Activated CD4-positive, alpha-beta T cell treated with anti-CD3 and anti-CD28 coated beads, Interleukin-2, amount 10 ng/mL, durations not matched to agents 7 days and 5 days (primary cell): ENCODE measurements around the gene PLEKHH1. TPM values are rescaled to one million over a fixed set of nuclear protein-coding genes. Genes with fewer than 3 reads are reported as not detected.
A peak's percentile ranks its signal among the peaks of the same experiment; 100 is the strongest.
"Not testable (repeated sequence)": the region's sequence is repeated elsewhere in the genome, so short reads cannot be mapped to it uniquely, and the experiment has no call there.

Source experiments
- CTCF ChIA-PET: fragments of 350-600 bp; sonication (Branson Sonifier 250); formaldehyde crosslinking; loops from one replicate; lab custom pipeline; 2021; ENCODE audit warnings: antibody characterized with exemption; lab: Charles Lee
- POLR2A ChIA-PET: fragments of 350-600 bp; sonication (Branson Sonifier 250); formaldehyde crosslinking; loops from one replicate; lab custom pipeline; 2021; ENCODE audit warnings: antibody characterized with exemption; lab: Charles Lee
- DNase-seq: peaks from one replicate; pipeline ENCODE4 v3.0.0-alpha.2; 2020
- H3K27ac Mint-ChIP-seq: one replicate; pipeline ENCODE4 v1.8.0; 2021; ENCODE audit warnings: mild to moderate bottlenecking, moderate library complexity, mixed read lengths
- H3K27me3 Mint-ChIP-seq: one replicate; pipeline ENCODE4 v1.8.0; 2021; ENCODE audit warnings: mixed read lengths
- H3K36me3 Mint-ChIP-seq: one replicate; pipeline ENCODE4 v1.8.0; 2021; ENCODE audit warnings: low read depth, mixed read lengths
- H3K4me1 Mint-ChIP-seq: one replicate; pipeline ENCODE4 v1.8.0; 2021; ENCODE audit warnings: mixed read lengths
- H3K4me3 Mint-ChIP-seq: one replicate; pipeline ENCODE4 v1.8.0; 2021; ENCODE audit warnings: mild to moderate bottlenecking, moderate library complexity, mixed read lengths
- H3K9me3 Mint-ChIP-seq: one replicate; pipeline ENCODE4 v1.8.0; 2021; ENCODE audit warnings: mixed read lengths
- total RNA-seq, 2 experiments: library from RNA; stranded (reverse); gene quantifications; one replicate each; pipeline ENCODE4 v1.2.3, GENCODE V29; 2021

The PLEKHH1 gene
- total RNA-seq, 2 experiments from 2014 or later = 0.29 to 0.50 TPM

DNA sequence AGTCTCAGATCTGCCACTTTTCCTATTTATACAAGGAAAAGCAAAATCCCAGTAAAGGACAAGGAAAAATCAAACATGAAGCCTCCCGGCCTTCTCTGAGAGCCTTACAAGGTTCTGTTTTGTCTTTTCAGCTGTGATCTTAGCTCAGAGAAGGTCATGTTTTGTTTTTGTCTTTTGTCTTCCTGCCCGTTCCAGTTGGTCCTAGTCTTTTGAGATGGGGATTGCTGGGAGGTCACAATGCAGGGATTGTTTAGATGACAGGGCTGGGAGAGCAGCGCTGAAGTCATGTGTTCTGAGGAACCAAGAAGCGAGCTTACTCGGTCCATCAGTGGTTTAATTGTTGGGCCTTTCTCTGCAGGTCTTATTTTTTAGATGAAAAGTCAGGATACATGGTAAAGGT, 6.0 kb downstream of the PLEKHH1 start:
- CTCF ChIA-PET = interaction anchor here (1.1 to 1.8 kb wide), 4 partner anchors 10 to 71 kb away, joined by 3 to 5 read pairs (median 3); partner anchors contain the start of gene PIGH
- H3K27ac Mint-ChIP-seq = no peak overlapping the region
- no peak overlapping the region for H3K4me3 Mint-ChIP-seq
- no peaks in the 10 kb centered on the region for H3K9me3 Mint-ChIP-seq
- H3K36me3 Mint-ChIP-seq = no peaks in the 10 kb centered on the region
- peaks cover 51% of the 10 kb centered on the region for H3K27me3 Mint-ChIP-seq
- H3K4me1 Mint-ChIP-seq = peaks cover 9% of the 10 kb centered on the region
- POLR2A ChIA-PET = no interaction called here
- no peak for DNase-seq

DNA sequence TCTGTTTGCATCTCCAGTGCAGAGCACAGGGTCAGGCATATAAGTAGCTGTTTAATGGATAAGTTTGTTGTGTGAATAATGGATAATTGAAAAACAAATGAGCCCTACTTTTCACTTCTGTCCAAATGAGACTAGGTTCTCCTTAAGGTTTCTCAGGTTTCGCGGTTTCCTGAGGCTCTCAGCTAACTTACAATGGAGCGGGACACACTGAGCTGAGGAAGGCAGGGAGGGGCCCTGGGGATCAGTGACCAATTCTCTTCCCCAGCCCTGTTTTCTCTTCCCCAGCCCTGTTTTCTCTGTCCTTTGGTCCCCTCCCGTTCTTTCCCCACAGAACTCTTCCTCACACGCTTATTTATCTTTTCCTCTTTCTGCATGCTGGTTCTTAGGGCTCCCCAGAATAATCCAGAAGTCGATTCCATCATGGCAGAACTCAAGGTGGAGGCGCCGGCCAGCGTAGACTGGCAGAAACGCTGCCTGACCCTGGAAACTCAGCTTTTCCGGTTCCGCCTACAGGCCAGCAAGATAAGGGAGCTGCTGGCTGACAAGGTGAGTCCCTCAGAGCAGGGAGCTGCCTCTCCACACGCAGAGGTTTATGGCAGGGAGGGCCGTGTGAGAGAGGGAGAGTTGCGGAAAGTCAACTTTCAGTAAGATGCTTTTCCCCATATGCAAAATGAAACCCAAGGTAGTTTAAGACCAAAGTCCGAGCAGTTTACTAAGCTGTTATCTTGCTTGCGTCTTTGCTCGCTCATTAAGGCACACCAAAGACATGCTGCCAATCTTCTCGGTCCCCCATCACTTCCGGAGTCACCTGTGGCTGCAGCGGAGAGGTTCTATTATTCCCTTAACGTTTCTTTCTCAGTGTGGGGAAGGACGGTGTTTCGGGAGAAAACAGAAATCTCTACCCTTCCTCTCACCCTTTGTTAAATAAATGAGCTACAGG, 8.6 kb downstream of the PLEKHH1 start:
- peaks cover 6% of the 10 kb centered on the region for H3K9me3 Mint-ChIP-seq
- POLR2A ChIA-PET = no interaction called here
- peaks cover 45% of the 10 kb centered on the region for H3K27me3 Mint-ChIP-seq
- no peaks in the 10 kb centered on the region for H3K36me3 Mint-ChIP-seq
- DNase-seq = no peak
- peaks cover 9% of the 10 kb centered on the region for H3K4me1 Mint-ChIP-seq
- peak overlapping the region; percentile 49 for H3K4me3 Mint-ChIP-seq
- H3K27ac Mint-ChIP-seq = no peak overlapping the region
- CTCF ChIA-PET = interaction anchor here (1.0 to 2.0 kb wide), 3 partner anchors 14 to 163 kb away, joined by 3 to 6 read pairs (median 3); no protein-coding TSS in a partner anchor

DNA sequence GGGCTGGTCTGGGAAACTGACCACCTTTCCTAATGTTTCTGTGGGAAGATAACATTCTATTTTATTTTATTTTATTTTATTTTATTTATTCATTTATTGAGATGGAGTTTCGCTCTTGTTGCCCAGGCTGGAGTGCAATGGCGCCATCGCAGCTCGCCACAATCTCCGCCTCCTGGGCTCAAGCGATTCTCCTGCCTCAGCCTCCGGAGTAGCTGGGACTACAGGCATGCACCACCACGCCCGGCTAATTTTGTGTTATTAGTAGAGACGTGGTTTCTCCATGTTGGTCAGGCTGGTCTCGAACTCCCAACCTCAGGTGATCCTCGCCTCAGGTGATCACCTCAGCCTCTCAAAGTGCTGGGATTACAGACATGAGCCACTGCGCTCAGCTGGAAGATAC, 9.5 kb downstream of the PLEKHH1 start:
- CTCF ChIA-PET = interaction anchor here (1.2 to 2.0 kb wide), 2 partner anchors 17 to 29 kb away, joined by 3 to 6 read pairs; no protein-coding TSS in a partner anchor
- H3K36me3 Mint-ChIP-seq, H3K4me1 Mint-ChIP-seq, DNase-seq, H3K27ac Mint-ChIP-seq, H3K9me3 Mint-ChIP-seq, POLR2A ChIA-PET, H3K4me3 Mint-ChIP-seq: not testable (repeated sequence)
- H3K27me3 Mint-ChIP-seq = peaks cover 45% of the 10 kb centered on the region

DNA sequence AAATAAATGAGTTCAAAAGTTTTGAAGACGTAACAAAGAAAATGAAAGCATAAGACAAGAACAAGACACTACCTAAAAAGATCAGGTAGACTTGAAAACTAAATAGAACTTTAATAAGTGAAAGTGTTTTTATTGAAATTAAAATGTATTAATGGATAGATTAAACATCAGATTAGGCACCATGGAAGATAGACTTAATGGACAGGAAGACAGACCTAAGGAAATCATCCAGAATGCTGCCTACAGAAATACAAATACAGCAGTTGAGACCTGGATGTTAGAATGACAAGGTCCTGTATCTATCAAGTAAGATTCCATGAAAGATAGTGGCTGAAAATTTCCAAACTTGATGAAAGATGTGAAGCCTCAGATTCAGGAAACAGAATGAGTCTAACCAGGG, 11.5 kb downstream of the PLEKHH1 start:
- DNase-seq = no peak
- ChIA-PET POLR2A (no interaction called here), CTCF (no interaction called here)
- H3K27ac Mint-ChIP-seq = no peak overlapping the region
- peaks cover 9% of the 10 kb centered on the region for H3K4me1 Mint-ChIP-seq
- peaks cover 6% of the 10 kb centered on the region for H3K9me3 Mint-ChIP-seq
- no peaks in the 10 kb centered on the region for H3K36me3 Mint-ChIP-seq
- H3K4me3 Mint-ChIP-seq = no peak overlapping the region
- H3K27me3 Mint-ChIP-seq = peaks cover 34% of the 10 kb centered on the region

DNA sequence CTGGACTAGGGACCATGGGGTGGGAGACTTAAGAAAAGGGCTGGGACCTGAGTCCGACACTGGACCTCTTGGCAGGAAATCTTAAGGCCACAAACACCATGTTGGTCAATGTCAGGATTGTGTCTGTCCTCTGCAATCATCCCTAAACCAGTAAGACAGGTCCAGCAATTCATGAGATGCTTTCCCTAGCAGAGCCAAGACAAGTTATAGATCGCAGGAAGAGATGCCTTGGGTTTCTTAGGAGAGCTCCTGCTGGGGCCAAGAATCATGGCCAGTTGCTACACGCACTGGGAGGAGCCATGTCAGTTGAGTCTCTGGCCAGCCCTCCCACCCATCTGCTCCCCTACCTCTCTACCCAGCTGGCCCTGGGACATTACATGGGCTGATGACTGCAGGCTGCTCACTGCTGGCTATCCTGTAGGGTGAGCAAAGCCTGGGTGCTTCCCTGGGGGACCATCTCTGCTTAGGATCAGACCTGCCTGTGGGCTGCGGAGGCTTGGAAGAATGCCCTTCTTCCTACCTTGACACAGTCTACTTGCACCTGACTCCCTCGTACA, 14.2 kb downstream of the PLEKHH1 start:
- DNase-seq = no peak
- H3K27ac Mint-ChIP-seq = no peak overlapping the region
- H3K4me1 Mint-ChIP-seq = no peaks in the 10 kb centered on the region
- H3K9me3 Mint-ChIP-seq = peaks cover 6% of the 10 kb centered on the region
- H3K27me3 Mint-ChIP-seq = peaks cover 23% of the 10 kb centered on the region
- ChIA-PET CTCF (no interaction called here), POLR2A (no interaction called here)
- no peak overlapping the region for H3K4me3 Mint-ChIP-seq
- H3K36me3 Mint-ChIP-seq = no peaks in the 10 kb centered on the region

DNA sequence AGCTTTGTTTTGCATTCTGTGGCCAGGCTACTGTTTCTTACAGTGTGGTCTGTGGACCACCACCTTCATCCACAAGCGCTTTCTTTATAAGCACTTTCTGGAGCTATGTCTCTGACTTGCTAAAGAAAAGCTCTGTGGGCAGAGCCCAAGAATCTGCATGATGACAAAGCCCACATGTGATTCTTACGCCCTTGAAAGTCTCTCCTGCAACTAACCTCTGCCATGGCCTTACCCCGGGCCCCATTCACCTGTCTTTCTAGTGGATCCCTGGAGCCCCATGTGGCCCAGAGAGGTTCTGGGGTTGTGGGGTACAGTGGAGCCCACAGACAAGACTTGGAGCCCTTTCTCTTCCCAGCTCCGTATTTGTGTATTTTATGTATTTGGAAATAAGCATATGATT, 16.6 kb downstream of the PLEKHH1 start:
- Mint-ChIP-seq H3K4me1 (no peaks in the 10 kb centered on the region), H3K27ac (no peak overlapping the region), H3K9me3 (peaks cover 3% of the 10 kb centered on the region), H3K36me3 (no peaks in the 10 kb centered on the region), H3K4me3 (no peak overlapping the region), H3K27me3 (peaks cover 5% of the 10 kb centered on the region)
- no peak for DNase-seq
- POLR2A ChIA-PET = no interaction called here
- CTCF ChIA-PET = interaction anchor here (1.3 to 1.9 kb wide), 3 partner anchors 11 to 28 kb away, joined by 3 to 7 read pairs (median 3); no protein-coding TSS in a partner anchor

DNA sequence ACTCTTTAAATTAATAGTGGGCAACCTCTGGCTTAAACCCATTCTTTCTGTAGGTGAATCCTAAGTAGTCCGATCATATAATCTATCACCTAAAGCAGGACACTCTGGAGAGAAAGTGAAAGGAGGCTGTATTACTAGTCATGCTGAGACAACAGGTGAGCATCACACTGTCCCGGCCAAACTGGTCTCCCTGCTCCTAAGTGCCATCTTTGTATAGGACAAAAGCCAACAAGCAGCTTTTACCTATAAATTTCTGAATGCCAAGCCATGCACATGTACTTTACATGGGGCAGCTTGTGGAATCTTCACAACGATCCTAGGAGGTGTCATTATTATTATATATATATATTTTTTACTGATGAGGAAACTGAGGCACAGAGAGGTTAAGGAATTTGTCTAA, 18.0 kb downstream of the PLEKHH1 start:
- DNase-seq = no peak
- no peaks in the 10 kb centered on the region for H3K27me3 Mint-ChIP-seq
- H3K27ac Mint-ChIP-seq = no peak overlapping the region
- no peak overlapping the region for H3K4me3 Mint-ChIP-seq
- no peaks in the 10 kb centered on the region for H3K4me1 Mint-ChIP-seq
- CTCF ChIA-PET = no interaction called here
- H3K9me3 Mint-ChIP-seq = no peaks in the 10 kb centered on the region
- no peaks in the 10 kb centered on the region for H3K36me3 Mint-ChIP-seq
- POLR2A ChIA-PET = no interaction called here

DNA sequence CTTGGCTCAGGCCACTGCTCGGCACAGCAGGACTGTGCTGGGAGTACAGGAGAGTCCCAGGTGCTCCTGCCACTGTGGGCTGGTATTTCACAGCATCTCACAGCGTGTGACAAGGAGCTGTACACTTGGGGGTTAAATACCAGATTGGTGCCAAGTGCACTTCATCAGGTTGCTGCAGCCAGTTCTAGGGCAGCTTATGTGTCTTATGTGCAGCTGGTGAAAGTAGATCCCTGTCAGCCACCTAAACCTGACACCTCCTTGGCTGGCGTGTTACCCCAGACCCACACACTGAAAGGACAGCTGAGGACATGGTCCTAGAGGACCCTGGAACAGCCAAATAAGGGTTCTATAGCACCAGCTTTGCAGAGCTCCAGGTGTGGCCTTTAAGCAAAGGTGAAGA, 18.9 kb downstream of the PLEKHH1 start:
- ChIA-PET POLR2A (no interaction called here), CTCF (interaction anchor here (0.5 to 0.7 kb wide), 2 partner anchors 27 to 163 kb away, joined by 3 to 4 read pairs; no protein-coding TSS in a partner anchor)
- Mint-ChIP-seq H3K9me3 (no peaks in the 10 kb centered on the region), H3K4me3 (no peak overlapping the region), H3K36me3 (no peaks in the 10 kb centered on the region), H3K4me1 (no peaks in the 10 kb centered on the region), H3K27ac (no peak overlapping the region), H3K27me3 (no peaks in the 10 kb centered on the region)
- no peak for DNase-seq

DNA sequence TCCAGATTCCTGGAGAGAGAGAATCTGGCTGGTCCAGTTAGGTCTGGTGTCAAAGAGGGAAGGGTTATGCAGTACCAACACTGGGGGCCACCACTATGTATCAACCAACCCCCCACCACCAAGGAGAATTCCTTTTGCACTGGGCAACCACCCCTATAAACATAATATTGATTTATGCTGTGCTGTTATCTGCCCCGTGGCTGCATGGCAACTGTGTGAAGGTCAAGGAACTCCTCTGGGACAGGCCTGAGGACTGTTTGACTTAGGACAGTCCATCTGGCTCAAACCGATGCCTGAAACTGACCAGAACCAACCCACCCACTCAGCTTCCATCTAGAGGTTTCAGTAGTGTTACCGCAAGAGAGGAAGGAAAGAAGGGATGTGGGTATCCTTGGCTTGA, 20.5 kb downstream of the PLEKHH1 start:
- Mint-ChIP-seq H3K4me1 (no peaks in the 10 kb centered on the region), H3K27ac (no peak overlapping the region), H3K9me3 (no peaks in the 10 kb centered on the region), H3K36me3 (no peaks in the 10 kb centered on the region), H3K27me3 (peaks cover 3% of the 10 kb centered on the region), H3K4me3 (no peak overlapping the region)
- CTCF ChIA-PET = no interaction called here
- DNase-seq = no peak
- POLR2A ChIA-PET = no interaction called here

DNA sequence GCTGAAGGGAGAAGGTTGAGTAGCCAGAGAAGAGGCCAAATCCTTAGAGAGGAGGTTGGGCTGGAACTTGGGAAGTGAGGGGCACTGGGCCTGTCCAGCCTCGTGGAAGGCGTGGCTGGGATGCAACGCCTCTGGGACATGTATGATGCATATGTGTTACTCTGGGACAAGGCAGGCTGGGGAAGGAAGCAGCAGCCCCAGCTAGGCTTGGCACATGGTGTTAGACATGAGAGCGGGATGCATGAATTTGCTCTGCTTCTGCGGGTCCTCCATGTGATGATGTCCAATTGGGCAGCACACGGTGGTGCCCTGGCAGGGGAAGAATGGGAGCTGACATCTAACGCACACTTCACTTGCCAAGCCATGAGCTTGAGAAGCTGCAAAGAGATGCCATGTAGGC, 21.3 kb downstream of the PLEKHH1 start:
- Mint-ChIP-seq H3K27me3 (peaks cover 3% of the 10 kb centered on the region), H3K9me3 (no peaks in the 10 kb centered on the region), H3K4me1 (no peaks in the 10 kb centered on the region), H3K27ac (no peak overlapping the region), H3K36me3 (no peaks in the 10 kb centered on the region), H3K4me3 (no peak overlapping the region)
- ChIA-PET CTCF (interaction anchor here (0.6 to 1.3 kb wide), 3 partner anchors 17 to 809 kb away, joined by 3 to 6 read pairs (median 3); no protein-coding TSS in a partner anchor), POLR2A (no interaction called here)
- no peak for DNase-seq

DNA sequence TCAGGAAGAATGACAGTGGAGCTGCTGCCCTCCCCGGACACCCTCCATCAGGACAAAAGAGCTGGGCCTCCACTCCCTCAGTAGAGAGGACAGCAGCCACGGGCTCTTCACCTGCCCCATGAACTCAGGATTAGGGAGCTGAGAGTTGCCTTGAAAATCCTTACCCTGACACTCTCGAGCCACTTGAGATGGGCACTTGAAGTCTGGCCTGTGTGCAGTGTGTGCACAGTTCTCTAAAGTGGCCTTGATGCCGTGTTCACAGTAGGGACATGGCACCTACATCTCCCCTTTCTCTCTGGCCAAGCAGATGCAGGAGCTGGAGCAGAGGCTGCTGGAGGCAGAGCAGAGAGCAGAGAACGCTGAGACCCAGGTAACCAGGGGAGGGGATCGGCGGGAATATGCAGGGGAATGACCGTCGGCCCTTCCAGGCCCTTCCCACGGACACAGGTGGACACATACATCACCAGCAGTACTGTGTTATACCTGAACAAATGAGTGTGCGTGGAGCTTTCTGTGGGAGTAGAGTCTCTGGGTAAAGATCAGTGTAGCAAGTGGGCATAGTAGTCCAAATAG, 22.5 kb downstream of the PLEKHH1 start:
- peaks cover 3% of the 10 kb centered on the region for H3K27me3 Mint-ChIP-seq
- H3K9me3 Mint-ChIP-seq = no peaks in the 10 kb centered on the region
- H3K4me1 Mint-ChIP-seq = no peaks in the 10 kb centered on the region
- H3K4me3 Mint-ChIP-seq = no peak overlapping the region
- POLR2A ChIA-PET = no interaction called here
- CTCF ChIA-PET = interaction anchor here (1.2 to 3.2 kb wide), 4 partner anchors 16 to 149 kb away, joined by 3 to 11 read pairs (median 6); no protein-coding TSS in a partner anchor
- DNase-seq = no peak
- H3K27ac Mint-ChIP-seq = no peak overlapping the region
- H3K36me3 Mint-ChIP-seq = no peaks in the 10 kb centered on the region

DNA sequence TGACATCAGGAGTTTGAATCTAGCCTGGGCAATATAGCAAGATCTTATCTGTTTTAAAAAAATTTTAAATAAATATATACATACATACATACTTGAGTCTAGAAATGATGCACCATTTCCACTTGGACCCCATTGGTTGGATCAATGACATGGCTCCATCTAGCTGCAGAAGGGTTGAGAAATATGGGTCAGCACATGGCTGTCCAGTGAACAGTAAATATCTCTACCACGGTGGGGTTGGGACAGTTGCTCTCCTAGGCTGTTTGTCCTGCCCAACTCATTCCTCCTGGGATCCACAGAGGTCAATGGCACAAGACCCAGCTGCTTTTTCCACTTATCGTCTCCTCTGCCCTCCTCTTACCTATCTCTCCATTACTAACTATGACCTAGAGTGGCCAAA, 23.6 kb downstream of the PLEKHH1 start:
- POLR2A ChIA-PET = no interaction called here
- Mint-ChIP-seq H3K4me1 (no peaks in the 10 kb centered on the region), H3K27me3 (peaks cover 3% of the 10 kb centered on the region), H3K4me3 (no peak overlapping the region), H3K27ac (no peak overlapping the region), H3K9me3 (no peaks in the 10 kb centered on the region), H3K36me3 (no peaks in the 10 kb centered on the region)
- CTCF ChIA-PET = interaction anchor here (1.6 to 3.2 kb wide), 3 partner anchors 15 to 129 kb away, joined by 4 to 11 read pairs (median 7); no protein-coding TSS in a partner anchor
- no peak for DNase-seq
